ENCODE results near the gene PALM.
"Not testable (repeated sequence)": the region's sequence is repeated elsewhere in the genome, so short reads cannot be mapped to it uniquely, and the experiment has no call there.

PALM gene

DNA sequence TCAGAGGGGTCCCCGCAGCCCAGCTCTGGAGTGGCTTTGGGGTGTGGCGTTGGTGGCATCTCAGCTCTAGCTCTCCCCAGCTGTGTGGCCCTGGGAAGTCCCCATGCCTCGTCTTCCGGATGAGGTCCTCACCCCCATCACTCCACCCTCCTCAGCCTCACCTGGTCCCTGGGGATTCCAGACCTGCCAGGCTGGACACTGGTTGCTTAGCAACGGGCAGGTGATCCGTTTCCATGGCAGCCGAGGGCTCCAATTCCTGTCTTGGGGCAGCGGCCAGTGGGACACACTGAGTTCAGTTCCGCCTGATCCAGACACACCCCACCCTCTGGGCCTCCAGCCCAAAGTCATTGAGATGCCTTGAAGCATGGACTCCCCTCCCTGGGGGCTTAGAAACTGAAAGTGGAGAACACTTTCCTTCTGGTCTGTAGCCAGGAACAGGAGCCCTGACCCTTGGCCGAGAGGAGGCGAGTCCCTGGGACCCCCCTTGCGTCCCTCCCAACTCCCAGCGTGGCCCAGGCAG is 34.5 kb downstream of the PALM start:
- H3K27ac ChIP-seq = no peak overlapping the region
- peaks cover 0 to 34% (median 13%) of the 10 kb centered on the region in 3 donors for H3K9me3 ChIP-seq
- peaks cover 0 to 22% (median 22%) of the 10 kb centered on the region in 3 donors for H3K36me3 ChIP-seq
- TF ChIP-seq, protein P1, sequence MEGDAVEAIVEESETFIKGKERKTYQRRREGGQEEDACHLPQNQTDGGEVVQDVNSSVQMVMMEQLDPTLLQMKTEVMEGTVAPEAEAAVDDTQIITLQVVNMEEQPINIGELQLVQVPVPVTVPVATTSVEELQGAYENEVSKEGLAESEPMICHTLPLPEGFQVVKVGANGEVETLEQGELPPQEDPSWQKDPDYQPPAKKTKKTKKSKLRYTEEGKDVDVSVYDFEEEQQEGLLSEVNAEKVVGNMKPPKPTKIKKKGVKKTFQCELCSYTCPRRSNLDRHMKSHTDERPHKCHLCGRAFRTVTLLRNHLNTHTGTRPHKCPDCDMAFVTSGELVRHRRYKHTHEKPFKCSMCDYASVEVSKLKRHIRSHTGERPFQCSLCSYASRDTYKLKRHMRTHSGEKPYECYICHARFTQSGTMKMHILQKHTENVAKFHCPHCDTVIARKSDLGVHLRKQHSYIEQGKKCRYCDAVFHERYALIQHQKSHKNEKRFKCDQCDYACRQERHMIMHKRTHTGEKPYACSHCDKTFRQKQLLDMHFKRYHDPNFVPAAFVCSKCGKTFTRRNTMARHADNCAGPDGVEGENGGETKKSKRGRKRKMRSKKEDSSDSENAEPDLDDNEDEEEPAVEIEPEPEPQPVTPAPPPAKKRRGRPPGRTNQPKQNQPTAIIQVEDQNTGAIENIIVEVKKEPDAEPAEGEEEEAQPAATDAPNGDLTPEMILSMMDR (IDR thresholded peaks at IDR 0.05) = no peak
- no peak overlapping the region for H3K4me3 ChIP-seq
- no peak for DNase-seq
- no peaks in the 10 kb centered on the region for H3K4me1 ChIP-seq
- intact Hi-C loops (cut with DNase I; ENCODE audit: low total_unique reads) = no loop called here
- H3K27me3 ChIP-seq = peaks cover 0 to 21% of the 10 kb centered on the region in 2 donors

DNA sequence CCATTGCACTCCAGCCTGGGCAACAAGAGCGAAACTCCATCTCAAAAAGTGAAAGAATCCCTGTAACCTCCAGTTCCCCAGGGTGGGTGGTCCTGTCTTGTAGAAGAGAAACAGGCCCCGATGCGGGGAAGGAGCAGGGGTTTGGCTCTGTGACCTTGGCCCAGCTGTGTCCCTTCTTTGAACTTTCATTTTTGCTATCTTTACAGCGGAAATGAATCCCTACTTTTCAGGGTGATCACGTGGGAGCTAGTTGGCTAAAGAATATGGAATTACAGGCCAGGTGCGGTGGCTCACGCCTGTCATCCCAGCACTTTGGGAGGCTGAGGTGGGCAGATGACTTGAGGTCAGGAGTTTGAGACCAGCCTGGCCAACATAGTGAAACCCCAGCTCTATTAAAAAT is 36.4 kb downstream of the PALM start:
- intact Hi-C loops (cut with DNase I; ENCODE audit: low total_unique reads); H3K27me3 ChIP-seq; H3K27ac ChIP-seq; H3K4me1 ChIP-seq; H3K4me3 ChIP-seq; DNase-seq: not testable (repeated sequence)
- Histone ChIP-seq H3K9me3 (peaks cover 0 to 34% (median 13%) of the 10 kb centered on the region in 3 donors), H3K36me3 (peaks cover 0 to 22% (median 22%) of the 10 kb centered on the region in 3 donors)

DNA sequence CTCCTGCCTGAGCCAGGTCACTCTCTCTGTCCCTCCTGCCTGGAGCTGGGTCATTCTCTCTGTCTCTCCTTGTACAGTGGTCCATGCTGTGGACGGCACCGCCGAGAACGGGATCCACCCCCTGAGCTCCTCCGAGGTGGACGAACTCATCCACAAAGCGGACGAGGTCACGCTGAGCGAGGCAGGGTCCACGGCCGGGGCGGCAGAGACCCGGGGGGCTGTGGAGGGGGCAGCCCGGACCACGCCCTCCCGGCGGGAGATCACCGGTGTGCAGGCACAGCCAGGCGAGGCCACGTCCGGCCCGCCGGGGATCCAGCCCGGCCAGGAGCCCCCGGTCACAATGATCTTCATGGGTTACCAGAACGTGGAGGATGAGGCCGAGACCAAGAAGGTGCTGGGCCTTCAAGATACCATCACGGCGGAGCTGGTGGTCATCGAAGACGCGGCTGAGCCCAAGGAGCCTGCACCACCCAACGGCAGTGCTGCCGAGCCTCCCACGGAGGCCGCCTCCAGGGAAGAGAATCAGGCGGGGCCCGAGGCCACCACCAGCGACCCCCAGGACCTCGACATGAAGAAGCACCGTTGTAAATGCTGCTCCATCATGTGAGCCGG is 37.6 kb downstream of the PALM start:
- DNase-seq = no peak
- peaks cover 0 to 34% (median 13%) of the 10 kb centered on the region in 3 donors for H3K9me3 ChIP-seq
- H3K27ac ChIP-seq = no peak overlapping the region
- H3K4me1 ChIP-seq = no peaks in the 10 kb centered on the region
- peaks cover 0 to 22% (median 22%) of the 10 kb centered on the region in 3 donors for H3K36me3 ChIP-seq
- intact Hi-C loops (cut with DNase I; ENCODE audit: low total_unique reads) = no loop called here
- H3K4me3 ChIP-seq = no peak overlapping the region
- H3K27me3 ChIP-seq = peaks cover 0 to 16% of the 10 kb centered on the region in 2 donors
- TF ChIP-seq, protein P1 (IDR thresholded peaks at IDR 0.05) = no peak

DNA sequence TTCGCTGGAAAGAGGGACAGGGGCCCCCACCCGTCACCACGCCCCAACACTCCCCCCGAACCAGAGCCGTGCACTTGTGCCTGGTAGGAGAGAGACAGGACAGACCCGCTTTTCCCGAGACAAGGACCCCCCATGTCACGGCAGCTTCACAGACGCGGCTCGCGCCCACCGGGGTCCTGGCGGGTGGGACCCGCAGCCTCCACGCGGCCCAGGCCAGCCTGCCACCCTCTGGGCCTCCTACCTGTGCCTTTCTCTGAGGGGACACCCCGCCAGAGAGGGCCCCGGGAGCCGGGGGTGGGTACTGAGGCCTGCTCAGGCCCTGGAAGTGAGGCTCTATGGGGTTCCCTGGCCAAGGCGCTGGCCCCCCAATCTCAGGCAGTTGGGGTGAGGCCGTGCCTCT is 38.2 kb downstream of the PALM start:
- H3K36me3 ChIP-seq = peaks cover 0 to 22% (median 21%) of the 10 kb centered on the region in 3 donors
- intact Hi-C loops (cut with DNase I; ENCODE audit: low total_unique reads) = no loop called here
- no peak overlapping the region for H3K27ac ChIP-seq
- no peak for DNase-seq
- TF ChIP-seq, protein P1 (IDR thresholded peaks at IDR 0.05) = no peak
- H3K27me3 ChIP-seq = peaks cover 0 to 21% of the 10 kb centered on the region in 2 donors
- peaks cover 0 to 34% (median 13%) of the 10 kb centered on the region in 3 donors for H3K9me3 ChIP-seq
- no peaks in the 10 kb centered on the region for H3K4me1 ChIP-seq
- H3K4me3 ChIP-seq = no peak overlapping the region

DNA sequence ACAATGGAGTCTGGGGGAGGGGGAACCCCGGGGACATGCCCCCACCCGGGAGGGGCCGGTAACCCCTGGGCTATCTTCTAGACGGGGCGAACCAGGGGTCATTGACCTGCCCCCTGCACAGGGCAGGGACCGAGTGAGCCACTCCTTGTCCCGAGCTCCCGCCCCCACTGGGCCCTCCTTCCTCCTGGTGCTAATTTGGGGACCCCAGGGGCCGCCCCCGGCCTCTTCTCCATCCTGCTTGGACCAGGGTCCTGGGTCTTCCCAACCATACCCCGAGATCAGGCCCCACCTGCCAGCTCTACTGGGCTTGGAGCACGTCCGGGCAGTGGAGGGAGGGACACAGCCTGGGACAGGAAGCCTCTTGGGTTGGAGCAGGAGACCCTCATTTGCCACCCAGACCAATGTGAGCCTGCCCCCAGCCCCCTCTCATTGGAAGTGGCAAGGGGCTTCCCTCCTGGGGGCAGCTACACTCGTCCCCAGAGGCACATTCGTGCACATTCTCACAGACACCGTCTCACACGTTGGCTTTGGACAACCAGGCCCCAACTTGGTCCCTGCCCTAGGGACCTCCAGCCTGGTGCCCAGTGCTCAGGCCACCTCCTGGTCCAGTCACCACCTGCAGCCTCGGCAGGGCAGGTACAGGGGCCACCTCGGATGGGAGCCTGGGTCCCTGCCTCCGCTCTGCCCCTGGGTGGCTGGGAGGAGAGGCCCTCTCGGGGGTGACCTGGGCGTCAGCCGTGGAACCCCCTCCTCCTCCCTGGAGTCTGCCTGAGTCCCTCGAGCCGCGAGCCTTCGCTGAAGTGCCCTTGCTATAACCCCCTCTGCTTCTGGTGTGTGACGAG is 38.9 kb downstream of the PALM start:
- H3K4me3 ChIP-seq = no peak overlapping the region
- peaks cover 0 to 22% (median 18%) of the 10 kb centered on the region in 3 donors for H3K36me3 ChIP-seq
- H3K27ac ChIP-seq = no peak overlapping the region
- intact Hi-C loops (cut with DNase I; ENCODE audit: low total_unique reads) = no loop called here
- DNase-seq = no peak
- peaks cover 0 to 28% of the 10 kb centered on the region in 2 donors for H3K27me3 ChIP-seq
- no peaks in the 10 kb centered on the region for H3K4me1 ChIP-seq
- peaks cover 0 to 34% (median 13%) of the 10 kb centered on the region in 3 donors for H3K9me3 ChIP-seq
- TF ChIP-seq, protein P1 (IDR thresholded peaks at IDR 0.05) = no peak

DNA sequence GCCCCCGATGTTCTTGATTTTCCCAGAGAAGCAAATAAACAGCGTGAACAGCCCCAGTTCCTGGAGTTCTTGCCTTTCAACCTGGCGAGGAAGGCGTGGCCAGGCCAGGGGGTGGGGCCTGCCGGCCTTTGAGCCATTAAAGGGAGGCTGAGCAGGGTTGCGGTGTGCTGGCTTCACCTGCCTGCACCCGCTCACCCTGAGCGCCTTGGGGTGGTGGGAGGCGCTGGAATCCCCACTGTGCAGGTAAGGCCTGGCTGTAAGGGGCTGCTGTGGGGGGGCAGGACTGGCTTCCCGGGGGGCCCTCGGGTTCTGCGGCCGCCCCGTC is 39.5 kb downstream of the PALM start:
- Histone ChIP-seq H3K27me3 (peaks cover 0 to 33% of the 10 kb centered on the region in 2 donors), H3K9me3 (peaks cover 0 to 34% (median 13%) of the 10 kb centered on the region in 3 donors), H3K4me3 (no peak overlapping the region), H3K27ac (no peak overlapping the region), H3K4me1 (no peaks in the 10 kb centered on the region), H3K36me3 (peaks cover 0 to 22% (median 18%) of the 10 kb centered on the region in 3 donors)
- DNase-seq = no peak
- intact Hi-C loops (cut with DNase I; ENCODE audit: low total_unique reads) = no loop called here
- TF ChIP-seq, protein P1 (IDR thresholded peaks at IDR 0.05) = no peak
